Measurements from ENCODE around the gene TUBG1.

Gene TUBG1

GRCh38 chr17:42642336-42642735 is 32.9 kb downstream of the TUBG1 start:
- H3K4me3 ChIP-seq (ENCODE audit: low read depth, low read length), result no peak overlapping the region
- no peak for DNase-seq (ENCODE audit: low read depth)
- TF ChIP-seq CTCF (IDR thresholded peaks at IDR 0.05; ENCODE audit: low read depth, low read length) (no peak), MYC (IDR thresholded peaks at IDR 0.05; ENCODE audit: low read depth, low read length) (no peak), POLR2A (IDR thresholded peaks at IDR 0.05; ENCODE audit: extremely low read depth, insufficient read length) (no peak), MAX (IDR thresholded peaks at IDR 0.05; ENCODE audit: low read depth, low read length) (no peak)

GRCh38 chr17:42647778-42648177 is 38.3 kb downstream of the TUBG1 start:
- H3K4me3 ChIP-seq (ENCODE audit: low read depth, low read length), result no peak overlapping the region
- TF ChIP-seq CTCF (IDR thresholded peaks at IDR 0.05; ENCODE audit: low read depth, low read length) (no peak), MYC (IDR thresholded peaks at IDR 0.05; ENCODE audit: low read depth, low read length) (no peak), POLR2A (IDR thresholded peaks at IDR 0.05; ENCODE audit: extremely low read depth, insufficient read length) (no peak)
- no peak for DNase-seq (ENCODE audit: low read depth)

- DNase-seq (ENCODE audit: low read depth), result peak; percentile 40
- TF ChIP-seq MYC (IDR thresholded peaks at IDR 0.05; ENCODE audit: low read depth, low read length) (no peak), CTCF (IDR thresholded peaks at IDR 0.05; ENCODE audit: low read depth, low read length) (no peak), POLR2A (IDR thresholded peaks at IDR 0.05; ENCODE audit: extremely low read depth, insufficient read length) (no peak), MAX (IDR thresholded peaks at IDR 0.05; ENCODE audit: low read depth, low read length) (no peak)
- H3K4me3 ChIP-seq (ENCODE audit: low read depth, low read length), result peak overlapping the region; percentile 16
These were observed 41.9 kb downstream of the TUBG1 start for GRCh38 chr17:42651392-42651791.

- H3K4me3 ChIP-seq (ENCODE audit: low read depth, low read length), result no peak overlapping the region
- TF ChIP-seq POLR2A (IDR thresholded peaks at IDR 0.05; ENCODE audit: extremely low read depth, insufficient read length), result no peak
- no peak for DNase-seq (ENCODE audit: low read depth)
These were observed 44.0 kb downstream of the TUBG1 start for GRCh38 chr17:42653179-42654124.

- TF ChIP-seq POLR2A (IDR thresholded peaks at IDR 0.05; ENCODE audit: extremely low read depth, insufficient read length) (no peak), MAX (IDR thresholded peaks at IDR 0.05; ENCODE audit: low read depth, low read length) (no peak), CTCF (IDR thresholded peaks at IDR 0.05; ENCODE audit: low read depth, low read length) (no peak), MYC (IDR thresholded peaks at IDR 0.05; ENCODE audit: low read depth, low read length) (no peak)
- no peak for DNase-seq (ENCODE audit: low read depth)
- no peak overlapping the region for H3K4me3 ChIP-seq (ENCODE audit: low read depth, low read length)
These were observed 46.0 kb downstream of the TUBG1 start for GRCh38 chr17:42655528-42655927.

- no peak overlapping the region for H3K4me3 ChIP-seq (ENCODE audit: low read depth, low read length)
- no peak for TF ChIP-seq MAX (IDR thresholded peaks at IDR 0.05; ENCODE audit: low read depth, low read length)
- no peak for TF ChIP-seq POLR2A (IDR thresholded peaks at IDR 0.05; ENCODE audit: extremely low read depth, insufficient read length)
- TF ChIP-seq CTCF (IDR thresholded peaks at IDR 0.05; ENCODE audit: low read depth, low read length), result no peak
- TF ChIP-seq MYC (IDR thresholded peaks at IDR 0.05; ENCODE audit: low read depth, low read length), result no peak
- DNase-seq (ENCODE audit: low read depth), result no peak
These were observed 48.5 kb downstream of the TUBG1 start for GRCh38 chr17:42657824-42658588.
